A549 treated with RU486 at 1 μM for 4 hours (cell line): ENCODE results near the gene TNFRSF4. TPM values are rescaled to one million over a fixed set of nuclear protein-coding genes. Genes with fewer than 3 reads are reported as not detected.

Experiments used
- total RNA-seq: library from RNA; stranded (reverse); fragments of 200-300 nt; extraction: Qiagen RNA extraction; gene quantifications from 5 replicates; pipeline ENCODE4 v1.2.3, GENCODE V29; 2022; ENCODE audit warnings: low read depth

The TNFRSF4 gene
- 0.22 TPM in 1 of 5 replicates, not detected in the others for total RNA-seq

GRCh38 chr1:1213345-1214265 is at the start of gene TNFRSF4:
TNFRSF4 (minus strand) TSS chr1:1214153; CDS start chr1:1214127, 26 bp downstream.

GRCh38 chr1:1246577-1247340 is 32.8 kb upstream of the TNFRSF4 start, which contains the start of gene C1QTNF12:
C1QTNF12 (minus strand) TSS chr1:1246722; CDS start chr1:1246690, 32 bp downstream.

GRCh38 chr1:1232208-1232795 is 18.3 kb upstream of the TNFRSF4 start, which contains the start of gene B3GALT6:
B3GALT6 (plus strand) TSS chr1:1232237; CDS start chr1:1232279, 42 bp downstream.

GRCh38 chr1:1231400-1232207 is 17.7 kb upstream of the TNFRSF4 start, which contains the start of gene SDF4:
SDF4 (minus strand) TSS chr1:1232001; CDS start chr1:1228772, 3,229 bp downstream.

GRCh38 chr1:1206376-1206965 is 7.5 kb downstream of the TNFRSF4 start, which contains the start of gene TNFRSF18:
TNFRSF18 (minus strand) TSS chr1:1206592; CDS start chr1:1206571, 21 bp downstream.

GRCh38 chr1:1173793-1174415 is 40.0 kb downstream of the TNFRSF4 start, which contains the start of gene TTLL10:
TTLL10 (plus strand) TSS chr1:1173880; CDS start chr1:1179216, 5,336 bp downstream.

Other genes starting within 250 kb of the TNFRSF4 start
- gene PLEKHN1, start 247.7 kb downstream of the TNFRSF4 start, total RNA-seq = 3.7 to 7.6 TPM (median 5.5 TPM) in 5 replicates
- gene PERM1, start 232.1 kb downstream of the TNFRSF4 start, total RNA-seq = 0.20 to 0.29 TPM (median 0.21 TPM) in 4 of 5 replicates, not detected in the other
- gene HES4, start 214.1 kb downstream of the TNFRSF4 start, total RNA-seq = 29.0 to 81.0 TPM (median 71.2 TPM) in 5 replicates
- gene ISG15, start 200.7 kb downstream of the TNFRSF4 start, total RNA-seq = 16.4 to 26.6 TPM (median 23.7 TPM) in 5 replicates
- gene AGRN, start 194.0 kb downstream of the TNFRSF4 start, total RNA-seq = 74.8 to 132 TPM (median 111 TPM) in 5 replicates
- 0.32 to 0.62 TPM (median 0.53 TPM) in 5 replicates for gene RNF223, start 139.8 kb downstream of the TNFRSF4 start, total RNA-seq
- 8.5 to 15.1 TPM (median 13.8 TPM) in 5 replicates for gene C1orf159, start 98.1 kb downstream of the TNFRSF4 start, total RNA-seq
- gene TTLL10, start 40.3 kb downstream of the TNFRSF4 start, total RNA-seq = not detected in 5 replicates
- not detected in 5 replicates for gene TNFRSF18, start 7.6 kb downstream of the TNFRSF4 start, total RNA-seq
- 105 to 136 TPM (median 127 TPM) in 5 replicates for gene SDF4, start 17.8 kb upstream of the TNFRSF4 start, total RNA-seq
- gene B3GALT6, start 18.1 kb upstream of the TNFRSF4 start, total RNA-seq = 11.0 to 22.5 TPM (median 21.8 TPM) in 5 replicates
- 0.59 to 1.7 TPM (median 1.1 TPM) in 5 replicates for gene C1QTNF12, start 32.6 kb upstream of the TNFRSF4 start, total RNA-seq
- gene UBE2J2, start 59.7 kb upstream of the TNFRSF4 start, total RNA-seq = 35.9 to 51.0 TPM (median 48.6 TPM) in 5 replicates
- gene SCNN1D, start 66.3 kb upstream of the TNFRSF4 start, total RNA-seq = 0.68 to 1.3 TPM (median 1.2 TPM) in 5 replicates
- 8.1 to 17.8 TPM (median 13.7 TPM) in 5 replicates for gene ACAP3, start 93.8 kb upstream of the TNFRSF4 start, total RNA-seq
- 16.5 to 29.3 TPM (median 22.8 TPM) in 5 replicates for gene PUSL1, start 94.4 kb upstream of the TNFRSF4 start, total RNA-seq
- gene INTS11, start 110.5 kb upstream of the TNFRSF4 start, total RNA-seq = 47.7 to 61.4 TPM (median 58.1 TPM) in 5 replicates
- 13.1 to 20.9 TPM (median 18.3 TPM) in 5 replicates for gene CPTP, start 110.6 kb upstream of the TNFRSF4 start, total RNA-seq
- gene TAS1R3, start 117.1 kb upstream of the TNFRSF4 start, total RNA-seq = 0.08 to 0.14 TPM (median 0.12 TPM) in 5 replicates
- 44.0 to 77.6 TPM (median 71.9 TPM) in 5 replicates for gene DVL1, start 135.3 kb upstream of the TNFRSF4 start, total RNA-seq
- 0.16 to 1.0 TPM (median 0.27 TPM) in 4 of 5 replicates, not detected in the other for gene MXRA8, start 144.4 kb upstream of the TNFRSF4 start, total RNA-seq
- 99.9 to 181 TPM (median 176 TPM) in 5 replicates for gene AURKAIP1, start 161.1 kb upstream of the TNFRSF4 start, total RNA-seq
- 36.2 to 57.5 TPM (median 50.3 TPM) in 5 replicates for gene CCNL2, start 185.2 kb upstream of the TNFRSF4 start, total RNA-seq
- 127 to 156 TPM (median 138 TPM) in 5 replicates for gene MRPL20, start 193.1 kb upstream of the TNFRSF4 start, total RNA-seq
- not detected in 5 replicates for gene ANKRD65, start 207.1 kb upstream of the TNFRSF4 start, total RNA-seq
- gene VWA1, start 221.5 kb upstream of the TNFRSF4 start, total RNA-seq = 4.8 to 16.5 TPM (median 14.4 TPM) in 5 replicates
- not detected in 5 replicates for gene ATAD3C, start 235.5 kb upstream of the TNFRSF4 start, total RNA-seq